Activated effector memory CD4-positive, alpha-beta T cell treated with anti-CD3 and anti-CD28 coated beads, Interleukin-2, amount 50 U/mL, for 16 hours (primary cell): ENCODE results near the gene LRRC18.

Source experiments
- DNase-seq: peaks from one replicate; pipeline ENCODE4 v3.0.0-alpha.2; 2020

The LRRC18 gene

DNA sequence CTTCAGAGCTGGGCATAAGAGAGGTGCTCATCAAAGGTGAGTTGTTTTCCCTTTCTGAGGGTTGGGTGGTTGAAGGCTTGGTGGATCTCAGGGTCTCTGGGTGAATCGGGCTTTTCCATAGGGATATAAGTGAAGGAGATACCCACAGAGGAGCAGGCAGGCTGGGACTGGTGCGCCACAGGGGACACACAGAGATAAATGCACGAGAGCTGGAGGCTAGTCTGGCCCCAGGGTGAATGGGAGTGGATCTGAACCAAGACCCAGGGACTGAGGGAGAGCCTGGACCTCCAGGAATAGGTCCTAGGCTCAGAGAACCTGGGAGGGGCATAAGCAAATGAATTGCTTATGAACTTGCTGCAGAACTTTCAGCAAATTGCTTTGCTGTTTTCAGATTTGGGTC lies 61.5 kb downstream of the LRRC18 start:
- DNase-seq = no peak

DNA sequence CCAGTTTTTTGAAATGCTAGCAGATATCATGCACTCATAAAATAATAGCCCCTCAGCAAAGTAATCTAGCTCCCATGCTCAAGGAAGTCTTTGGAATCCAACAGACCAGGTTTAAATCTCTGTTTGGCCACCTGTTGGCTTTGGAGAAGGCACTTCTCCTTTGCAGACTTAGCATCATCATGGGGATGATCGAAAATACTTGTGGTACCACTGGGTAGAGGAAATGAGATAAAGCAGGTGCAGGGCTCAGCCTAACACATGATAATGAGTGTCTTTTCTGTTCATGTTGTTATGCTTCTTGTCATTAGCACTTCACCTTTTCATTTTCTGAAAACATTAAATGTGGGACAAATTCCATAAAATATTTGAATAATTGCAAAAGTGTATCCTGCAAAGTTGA lies 67.4 kb downstream of the LRRC18 start:
- DNase-seq = no peak
